HG02642 (cell line): ENCODE data around the gene CEP250.

Experiments
- ATAC-seq: cut with Tn5 transposase; IDR thresholded peaks from one replicate; pipeline ENCODE4 v1.9.1; 2021; ENCODE audit warnings: mild to moderate bottlenecking; ENCODE audit not compliant: unreplicated experiment, poor library complexity

Gene CEP250

GRCh38 chr20:35559042-35559693 is 103.8 kb downstream of the CEP250 start:
- no peak for ATAC-seq

GRCh38 chr20:35560105-35560511 is 104.7 kb downstream of the CEP250 start:
- no peak for ATAC-seq

GRCh38 chr20:35560541-35560940 is 105.1 kb downstream of the CEP250 start:
- no peak for ATAC-seq

- no peak for ATAC-seq
These were observed 105.9 kb downstream of the CEP250 start for GRCh38 chr20:35561268-35561667.

GRCh38 chr20:35561671-35562070 is 106.3 kb downstream of the CEP250 start:
- ATAC-seq: no peak

- no peak for ATAC-seq
These were observed 107.2 kb downstream of the CEP250 start for GRCh38 chr20:35562541-35563110.

- ATAC-seq: no peak
These were observed 108.4 kb downstream of the CEP250 start for GRCh38 chr20:35563834-35564233.

- ATAC-seq: no peak
These were observed 109.5 kb downstream of the CEP250 start for GRCh38 chr20:35564905-35565304.

GRCh38 chr20:35568645-35569044 is 113.2 kb downstream of the CEP250 start:
- no peak for ATAC-seq
